GM21619 (cell line): ENCODE results near the gene KMT5B.

Experiments used
- ATAC-seq: cut with Tn5 transposase; IDR thresholded peaks from one replicate; pipeline ENCODE4 v1.9.1; 2021; ENCODE audit not compliant: unreplicated experiment

KMT5B gene

DNA sequence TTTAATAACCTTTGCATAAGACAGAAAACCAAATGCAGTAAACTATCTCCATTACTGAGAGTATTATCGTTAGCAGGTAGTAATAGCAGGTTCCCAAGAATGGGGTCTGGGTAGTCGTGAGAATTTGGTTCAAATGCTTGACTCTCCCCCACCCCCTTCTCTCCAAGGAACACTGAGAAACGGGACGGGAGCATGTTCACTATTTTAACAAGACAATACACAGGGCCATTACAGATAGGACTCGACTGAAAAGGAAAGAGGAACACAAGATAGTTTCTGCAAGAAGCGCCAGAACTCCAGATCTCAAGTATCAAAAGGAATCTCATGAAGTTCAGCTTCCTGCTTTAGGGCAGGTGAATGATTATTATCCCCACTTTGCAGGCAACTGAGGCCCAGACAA is 27.0 kb downstream of the KMT5B start:
- no peak for ATAC-seq

DNA sequence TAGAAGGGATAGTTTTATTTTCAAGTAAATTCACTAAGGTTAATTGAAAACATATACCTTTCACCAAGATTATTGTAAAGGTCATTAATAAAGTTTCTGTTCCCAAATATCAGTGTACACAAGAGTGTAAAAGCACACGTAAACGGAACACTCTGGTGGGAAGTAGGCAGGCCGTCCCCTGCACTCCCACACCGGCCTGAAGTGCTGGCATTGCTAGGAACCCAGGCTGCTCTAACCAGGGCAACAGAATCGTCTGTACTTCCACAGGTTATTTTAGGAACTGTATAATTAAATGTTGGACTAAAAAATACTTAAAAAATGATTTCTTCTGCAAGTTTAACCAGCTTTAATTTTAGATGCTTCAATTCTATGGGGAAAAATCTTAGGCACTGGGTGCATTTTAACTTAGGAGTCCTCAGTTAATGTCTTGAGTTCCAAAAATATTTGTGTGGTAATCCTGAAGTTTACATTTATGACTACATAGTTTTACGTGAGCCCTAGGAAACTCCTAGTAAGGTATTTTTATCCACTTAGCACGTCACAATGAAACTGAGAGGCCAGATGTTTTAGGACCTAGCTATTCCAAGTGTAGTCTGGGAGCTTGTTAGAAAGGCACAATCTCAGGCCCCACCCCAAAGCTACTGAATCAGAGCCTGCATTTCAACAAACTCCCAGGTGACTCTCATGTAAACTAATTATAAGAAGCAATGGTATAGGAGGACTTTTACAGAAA is 31.2 kb downstream of the KMT5B start:
- ATAC-seq, result no peak

DNA sequence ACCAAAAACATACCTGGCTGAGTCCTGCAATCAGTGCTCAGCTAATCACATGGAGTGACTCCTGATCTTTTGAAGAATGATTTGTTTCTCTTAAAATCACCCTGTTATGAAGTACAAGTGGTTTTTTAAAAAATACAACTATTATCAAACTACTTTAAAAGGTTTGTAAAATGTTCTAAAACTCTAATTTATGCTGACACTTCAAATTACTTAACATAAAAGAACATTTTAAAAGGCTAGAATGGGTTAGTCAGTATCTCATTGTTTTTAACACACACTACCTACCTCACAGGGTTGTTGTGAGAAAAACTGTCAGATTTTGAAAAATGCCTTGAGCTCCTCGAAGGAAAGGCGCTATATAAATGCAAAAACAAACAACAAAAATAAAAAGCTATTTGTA is 33.2 kb downstream of the KMT5B start:
- ATAC-seq, result no peak

DNA sequence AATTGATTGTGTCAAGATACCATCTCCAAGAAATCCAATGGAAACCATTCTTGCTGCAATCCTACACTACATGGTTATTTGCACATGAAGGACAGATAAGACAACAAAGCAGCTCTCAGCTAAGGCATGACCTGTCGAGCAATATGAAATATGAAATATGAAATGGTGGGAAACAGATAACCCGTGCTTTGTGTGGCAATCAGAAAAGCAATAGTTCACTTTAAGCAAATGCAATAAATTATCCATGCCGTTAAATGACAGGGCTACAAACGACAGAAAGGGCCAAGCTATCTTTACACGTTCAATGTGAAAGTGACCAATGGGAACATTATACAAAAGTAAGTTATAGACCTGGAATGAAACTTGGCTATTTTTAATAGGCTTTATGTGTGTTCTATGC is 35.2 kb downstream of the KMT5B start:
- ATAC-seq, result no peak

DNA sequence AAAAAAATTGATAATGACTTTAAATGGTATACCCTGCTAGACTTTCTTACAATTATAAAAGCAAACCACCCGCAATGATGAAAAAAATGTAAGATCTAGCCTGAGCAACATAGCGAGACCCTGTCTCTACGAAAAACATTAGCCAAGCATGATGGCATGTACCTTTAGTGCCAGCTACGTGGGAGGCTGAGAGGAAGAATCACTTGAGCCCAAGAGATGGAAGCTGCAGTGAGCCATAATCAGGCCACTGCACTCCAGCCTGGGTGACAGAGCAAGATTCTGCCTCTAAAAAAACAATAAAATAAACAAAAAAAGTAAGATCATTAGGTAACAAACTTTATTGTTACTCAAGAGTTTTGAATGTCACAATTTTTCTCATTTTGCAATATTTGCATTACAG is 39.2 kb downstream of the KMT5B start:
- ATAC-seq, result no peak

DNA sequence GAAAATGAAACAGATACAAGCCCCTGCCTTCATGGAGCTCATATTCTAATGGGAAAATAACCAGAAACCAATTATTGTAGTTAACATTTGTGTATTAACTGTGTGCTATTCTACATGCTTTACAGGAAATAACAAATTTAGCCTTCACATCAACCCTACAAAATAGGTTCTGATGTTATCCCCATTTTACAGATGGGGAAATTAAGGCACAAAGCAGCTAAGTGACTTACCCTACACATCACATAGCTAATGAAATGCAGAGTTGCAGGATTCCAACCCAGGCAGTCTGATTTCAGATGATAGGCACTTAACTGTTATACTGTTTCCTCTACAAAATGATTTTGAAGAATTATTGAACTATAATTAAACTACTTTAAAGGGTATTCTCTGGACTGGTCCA is 43.7 kb downstream of the KMT5B start:
- no peak for ATAC-seq

DNA sequence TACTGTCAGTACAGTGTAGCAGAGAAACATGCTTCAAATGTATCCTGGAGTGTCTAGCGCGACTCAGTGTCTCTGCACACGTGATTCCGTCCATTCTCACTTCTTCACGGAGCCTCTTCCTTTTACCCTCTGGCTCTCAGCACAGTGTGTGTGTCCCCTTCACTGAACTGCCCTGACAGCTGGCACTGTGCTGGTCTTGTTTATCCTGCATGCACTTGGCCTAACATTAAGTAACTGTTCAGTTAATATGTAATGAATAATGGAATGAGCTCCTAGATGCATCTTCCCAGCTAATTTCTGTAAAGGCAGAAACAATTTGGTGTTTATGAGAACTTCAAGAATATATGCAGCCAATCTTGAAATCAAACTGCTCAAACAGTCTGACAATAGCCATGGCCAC is 44.4 kb downstream of the KMT5B start:
- ATAC-seq, result no peak

DNA sequence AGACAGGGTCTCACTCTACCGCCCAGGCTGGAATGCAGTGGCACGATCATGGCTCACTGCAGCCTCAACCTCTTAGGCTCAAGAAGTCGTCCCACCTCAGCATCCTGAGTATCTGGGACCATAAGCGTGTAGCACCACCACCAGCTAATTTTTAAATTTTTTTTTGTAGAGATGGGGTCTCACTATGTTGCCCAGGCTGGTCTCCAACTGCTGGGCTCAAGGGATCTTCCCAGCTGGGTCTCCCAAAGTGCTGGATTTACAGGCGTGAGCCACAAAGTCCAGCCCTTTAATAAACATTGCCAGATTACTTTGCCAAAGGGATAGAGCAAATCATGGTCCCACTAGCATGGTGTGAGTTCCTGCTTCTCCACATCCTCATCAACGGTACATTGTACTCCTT is 45.6 kb downstream of the KMT5B start:
- no peak for ATAC-seq

DNA sequence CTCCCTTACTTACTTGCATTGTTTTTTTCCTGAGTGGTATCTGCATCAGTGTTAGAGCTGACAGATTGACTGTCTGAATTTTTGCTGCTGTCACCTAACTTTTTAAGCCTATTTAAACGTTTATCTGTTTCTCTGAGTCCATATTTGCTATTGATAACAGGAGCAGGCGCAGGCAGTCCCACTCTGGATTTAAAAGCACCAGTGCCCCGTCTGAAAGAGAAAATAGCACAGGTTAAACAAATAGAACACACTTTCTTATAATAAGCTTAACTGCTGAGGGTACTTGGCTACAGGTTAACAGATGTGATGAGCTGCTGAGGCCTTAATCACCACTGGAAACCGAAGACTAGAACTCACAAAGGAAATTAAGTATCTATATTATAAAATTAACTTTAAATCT is 46.1 kb downstream of the KMT5B start:
- ATAC-seq, result no peak

DNA sequence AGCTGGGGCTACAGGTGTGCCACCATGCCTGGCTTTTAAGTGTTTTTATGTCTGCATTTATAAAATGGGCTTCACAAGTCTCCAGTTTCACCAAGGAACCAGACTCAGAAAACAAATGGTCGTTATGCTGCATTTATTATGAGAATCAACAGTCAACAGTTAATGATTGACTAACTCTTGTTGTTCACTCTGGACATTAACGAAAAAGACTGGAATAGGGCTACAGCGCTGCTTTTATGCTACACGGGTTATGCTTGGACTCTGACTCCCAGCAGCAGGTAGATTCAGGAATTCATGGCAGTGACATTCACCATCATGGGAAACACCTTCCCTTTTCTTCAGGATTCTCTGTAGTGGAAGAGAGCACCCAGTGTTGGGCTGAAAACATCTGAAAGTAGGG is 47.5 kb downstream of the KMT5B start:
- ATAC-seq, result no peak

DNA sequence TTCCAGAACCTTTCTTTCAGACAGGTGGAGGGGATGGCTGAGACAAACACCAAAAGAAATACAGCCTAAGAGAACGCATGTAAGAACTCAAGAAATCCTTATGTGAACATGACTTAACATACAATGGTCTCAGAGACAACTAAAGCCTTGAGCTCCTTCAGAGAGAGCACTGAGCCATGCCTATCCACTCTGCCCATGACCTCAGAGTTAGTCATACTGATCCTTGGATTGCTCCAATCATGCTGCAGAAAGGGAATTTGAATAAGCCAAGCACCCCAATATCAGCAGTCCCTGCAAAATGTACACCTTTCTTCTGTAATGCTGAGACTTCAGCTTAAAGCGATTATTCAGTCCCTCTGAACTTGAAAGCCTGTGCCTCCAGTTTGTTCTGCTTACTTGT is 48.7 kb downstream of the KMT5B start:
- ATAC-seq, result no peak

DNA sequence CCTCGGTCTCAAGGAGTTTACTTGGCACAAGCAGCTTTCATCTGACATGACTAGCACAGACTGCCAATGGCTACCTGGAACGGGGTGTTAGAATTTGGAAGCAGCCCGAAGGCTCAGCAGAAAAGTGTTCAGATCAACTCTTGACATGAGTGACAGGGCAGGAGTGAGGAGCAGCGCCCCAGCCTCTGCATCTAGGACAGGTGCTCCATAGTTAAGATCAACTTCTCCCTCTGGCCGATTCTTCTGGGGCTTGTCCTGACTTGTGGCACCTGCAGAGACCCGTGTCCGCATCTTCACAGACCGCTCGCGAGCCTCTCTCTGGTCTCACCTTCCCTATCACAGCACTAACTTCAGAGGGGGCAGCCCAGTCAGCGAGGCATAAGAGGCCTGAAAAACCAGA is 49.4 kb downstream of the KMT5B start:
- ATAC-seq, result no peak

DNA sequence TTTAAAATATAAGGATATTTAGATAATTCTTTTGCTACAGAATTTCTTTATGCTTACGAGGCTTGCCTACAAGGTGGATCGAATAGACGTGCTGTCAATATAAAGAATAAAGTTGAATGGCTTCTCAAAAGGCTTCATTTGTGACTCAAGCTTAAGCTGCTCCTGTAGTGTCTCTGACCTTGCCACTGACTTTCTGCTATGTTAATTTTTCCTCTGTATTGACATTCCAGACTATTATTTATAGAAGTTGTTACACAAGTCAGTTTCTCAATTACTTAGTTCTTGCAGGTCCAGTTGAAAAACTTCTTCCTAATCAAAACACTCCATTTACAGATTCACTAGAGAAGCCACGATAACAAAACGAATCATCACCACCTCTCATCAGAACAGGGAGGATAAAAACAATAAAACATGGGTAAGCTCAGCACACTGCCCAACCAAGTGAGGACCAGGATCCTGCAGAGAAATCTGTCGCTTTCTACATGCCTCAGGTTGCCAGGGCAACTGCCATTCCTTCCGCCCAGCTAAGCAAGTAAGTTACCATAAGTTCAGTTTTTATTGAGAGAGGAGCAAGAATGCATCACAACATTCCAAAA is 52.9 kb downstream of the KMT5B start:
- no peak for ATAC-seq

DNA sequence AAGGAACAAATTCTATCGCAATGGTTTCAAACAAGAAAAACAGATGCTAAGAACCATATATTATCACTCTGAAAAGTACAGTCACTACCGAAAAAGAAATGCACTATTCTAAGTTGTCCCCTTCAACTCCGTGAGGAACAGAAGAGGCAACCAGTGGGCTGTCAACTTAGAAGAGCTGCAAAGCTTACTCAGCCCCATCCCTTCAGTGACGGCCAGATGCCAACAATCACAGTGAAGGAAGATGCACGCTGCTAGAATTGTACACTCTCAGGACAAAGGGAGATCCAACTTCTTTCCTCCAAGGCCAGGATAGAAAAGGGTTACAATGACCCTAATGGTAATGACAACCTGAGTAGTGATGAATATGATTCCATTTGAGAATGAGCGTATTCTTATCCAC is 53.4 kb downstream of the KMT5B start:
- ATAC-seq, result no peak

DNA sequence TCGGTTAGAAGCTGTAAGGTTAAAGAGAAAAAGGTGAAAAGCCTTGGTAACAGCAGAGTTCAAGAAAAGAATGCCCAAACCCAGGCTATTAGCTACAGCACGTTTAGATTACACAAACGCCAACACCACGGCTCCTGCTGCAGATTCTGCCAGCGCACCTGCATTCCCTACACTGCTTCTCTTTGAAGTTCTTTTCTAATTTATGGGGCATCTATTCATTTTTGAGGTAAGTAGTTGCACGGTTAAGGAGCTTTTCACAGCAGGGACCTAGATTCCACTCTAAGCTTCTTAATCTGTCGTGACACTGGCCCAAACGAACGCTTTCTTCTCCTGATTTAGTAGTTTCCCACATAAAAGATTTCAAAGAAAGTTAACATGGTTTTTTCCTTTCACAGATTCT is 53.9 kb downstream of the KMT5B start:
- no peak for ATAC-seq

DNA sequence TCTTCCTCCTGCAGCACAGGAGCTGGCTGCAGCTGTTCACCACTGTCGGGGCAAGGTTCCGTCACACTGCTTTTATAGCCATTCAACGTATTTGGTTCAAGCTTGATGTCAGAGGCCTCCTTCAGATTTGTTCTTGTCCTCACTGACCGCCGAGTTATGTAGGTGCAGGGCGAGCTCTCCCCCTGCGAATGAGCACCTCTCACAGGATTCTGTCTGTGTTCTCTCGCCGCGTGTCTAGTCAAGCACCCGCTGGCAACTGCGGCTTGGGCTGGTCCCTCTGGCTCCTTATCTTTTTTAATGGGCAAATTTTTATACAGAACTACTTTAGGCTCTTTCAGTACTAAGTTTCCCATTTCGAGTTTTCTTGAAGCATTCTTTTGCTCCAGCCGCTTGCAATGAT is 54.5 kb downstream of the KMT5B start:
- no peak for ATAC-seq

DNA sequence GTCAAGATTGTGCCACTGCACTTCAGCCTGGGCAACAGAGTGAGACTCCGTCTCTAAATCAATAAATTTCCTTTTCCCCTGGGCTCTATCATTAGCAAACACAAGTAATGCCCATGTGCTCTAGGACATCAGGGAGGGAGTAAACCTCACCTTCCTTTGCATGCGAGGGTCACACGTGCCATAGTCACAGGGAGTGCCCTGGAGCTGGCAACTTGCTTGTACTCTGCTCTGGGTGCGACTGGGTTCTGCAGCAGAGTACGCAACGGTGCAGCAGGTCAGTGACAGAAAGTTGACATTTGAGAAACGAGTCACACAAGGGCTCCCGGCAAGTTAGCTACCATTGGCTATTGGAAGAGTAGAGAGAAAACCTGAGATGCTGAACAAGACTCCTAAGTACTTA is 59.4 kb downstream of the KMT5B start:
- no peak for ATAC-seq

DNA sequence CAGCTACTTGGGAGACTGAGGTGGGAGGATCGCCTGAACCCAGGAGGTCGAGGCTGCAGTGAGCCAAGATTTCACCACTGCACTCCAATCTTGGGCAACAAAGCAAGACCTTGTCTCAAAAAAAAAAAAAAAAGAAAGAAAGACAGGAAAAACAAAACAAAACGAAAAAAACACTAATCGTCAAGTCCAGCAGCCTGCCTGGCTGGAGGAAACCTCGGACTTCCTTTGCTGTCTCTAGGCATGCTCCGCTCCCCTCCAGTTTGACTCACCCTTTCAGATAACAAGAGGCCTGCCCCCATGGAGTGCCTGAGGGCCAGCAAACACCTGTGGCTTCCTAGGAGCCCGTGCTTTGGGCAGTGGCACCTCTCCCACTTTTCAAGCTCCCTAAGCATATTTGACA is 63.1 kb downstream of the KMT5B start:
- no peak for ATAC-seq

DNA sequence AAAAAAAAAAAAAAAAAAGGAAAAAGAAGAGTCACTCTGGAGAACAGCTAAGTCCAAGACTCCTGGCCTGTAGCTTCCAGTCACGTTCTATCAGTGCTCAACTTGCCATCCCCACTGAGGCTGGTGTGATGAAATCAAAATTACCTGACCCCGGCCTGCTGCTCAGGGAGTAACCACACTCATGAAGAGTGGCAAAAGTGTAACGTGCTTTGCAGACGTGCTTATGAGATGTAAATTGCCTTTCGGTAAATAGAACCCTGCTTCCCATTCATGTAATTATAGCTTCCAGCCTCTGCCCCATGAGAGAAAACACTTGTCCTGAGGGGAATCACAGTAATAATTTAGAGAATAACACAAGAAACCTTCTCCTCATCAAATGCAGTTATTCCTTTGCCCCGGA is 63.7 kb downstream of the KMT5B start:
- ATAC-seq, result no peak

DNA sequence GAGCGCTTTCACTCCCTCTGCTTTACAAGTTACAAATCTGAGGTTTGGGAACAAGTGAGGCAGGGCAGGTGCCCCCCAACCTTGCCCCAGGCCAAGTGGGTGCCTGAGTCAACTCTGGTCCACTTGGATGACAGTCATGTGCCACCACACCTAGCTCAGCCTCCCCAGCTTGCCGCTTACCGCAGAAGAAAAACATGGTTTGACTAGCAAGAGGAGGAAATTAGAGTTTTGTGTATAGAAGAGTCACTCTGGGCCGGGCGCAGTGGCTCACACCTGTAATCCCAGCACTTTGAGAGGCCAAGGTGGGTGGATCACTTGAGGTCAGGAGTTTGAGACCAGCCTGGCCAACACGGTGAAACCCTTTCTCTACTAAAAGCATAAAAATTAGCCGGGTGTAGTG is 64.2 kb downstream of the KMT5B start:
- ATAC-seq, result no peak

DNA sequence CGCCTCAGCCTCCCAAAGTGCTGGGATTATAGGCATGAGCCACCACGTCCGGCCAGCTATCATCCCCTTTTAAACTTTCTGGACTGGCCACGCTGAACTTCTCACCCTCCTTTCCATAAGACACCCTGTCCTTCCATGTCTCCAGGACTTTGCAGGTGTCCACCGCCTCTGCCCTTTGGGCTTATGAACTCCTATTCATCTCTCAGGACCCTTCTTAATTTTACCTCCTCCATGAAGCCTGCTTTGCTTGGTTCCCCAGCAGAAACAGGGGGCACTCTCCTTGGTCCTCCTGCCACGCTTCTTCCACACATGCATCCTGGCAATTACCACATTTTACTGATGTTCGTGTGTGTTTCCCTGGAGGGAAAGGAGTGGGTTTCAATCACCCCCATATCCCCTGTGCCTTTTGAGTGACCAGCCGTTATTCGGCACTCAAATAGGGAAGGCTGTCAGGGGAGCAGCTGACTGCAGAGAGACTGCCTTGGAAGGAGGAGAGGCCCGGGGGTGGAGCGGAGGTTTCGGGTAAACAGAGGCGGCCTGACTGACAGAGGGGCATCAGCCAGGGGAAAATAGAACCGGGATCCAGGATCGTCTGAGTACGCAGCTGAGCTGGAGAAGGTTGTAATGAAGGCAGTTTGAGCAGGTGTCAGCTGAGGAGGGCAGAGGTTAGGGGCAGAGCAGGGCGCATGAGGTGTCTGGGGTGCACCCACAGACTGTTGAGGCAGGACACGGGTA is 64.9 kb downstream of the KMT5B start:
- ATAC-seq, result no peak

DNA sequence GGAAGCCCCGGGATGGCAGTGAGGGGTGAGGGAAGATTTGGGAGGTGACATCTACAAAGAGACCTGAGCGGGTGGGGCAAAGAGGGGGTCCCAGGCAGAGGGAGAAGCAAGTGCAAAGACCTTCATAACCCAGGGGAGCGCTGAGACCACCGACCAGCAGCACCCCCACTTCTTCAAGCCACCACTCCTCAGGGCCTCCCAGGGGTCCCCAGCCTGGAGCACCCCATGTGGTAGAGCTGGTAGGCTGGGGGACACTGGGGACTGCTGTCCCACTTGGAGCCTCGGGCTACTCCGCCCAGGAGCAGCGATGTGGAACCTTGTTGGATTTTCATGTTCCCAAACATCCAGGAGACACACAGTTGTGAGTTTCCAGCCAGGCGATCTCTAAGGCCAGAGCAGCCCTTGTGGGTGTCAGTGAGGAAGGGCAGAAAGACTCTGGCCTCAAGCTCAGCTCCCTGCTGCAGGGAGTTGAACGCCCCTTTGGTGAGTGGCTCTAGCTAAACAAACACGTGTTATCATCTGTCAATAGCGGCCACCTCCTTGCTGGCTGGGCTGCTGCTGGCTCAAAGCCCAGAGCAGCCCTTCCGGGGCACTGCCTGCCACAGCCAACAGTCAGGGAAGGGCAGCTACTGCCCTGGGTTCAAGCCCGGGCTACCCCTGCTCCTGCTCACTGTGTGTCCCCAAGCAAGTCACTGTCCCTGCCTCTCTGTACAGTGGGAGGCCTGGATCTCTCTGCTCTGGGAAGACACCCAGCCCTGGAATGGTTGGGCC is 66.2 kb downstream of the KMT5B start:
- ATAC-seq, result no peak
